NB4 (cell line): ENCODE data around the gene HSPA6.

Experiments used
- DNase-seq: peaks from one replicate; pipeline ENCODE4 v3.0.0; 2010; ENCODE audit warnings: low read depth
- H3K4me3 ChIP-seq: one replicate; pipeline ENCODE4 v1.5.1; 2011; ENCODE audit warnings: mild to moderate bottlenecking, low read depth, low read length, moderate library complexity
- CTCF ChIP-seq: IDR thresholded peaks from one replicate; pipeline ENCODE4 v1.5.1; 2012; ENCODE audit warnings: low read depth, low read length
- MAX ChIP-seq: IDR thresholded peaks from 2 replicates; pipeline ENCODE4 v1.6.1; 2011; ENCODE audit warnings: low read depth, low read length
- MYC ChIP-seq: IDR thresholded peaks from 2 replicates; pipeline ENCODE4 v1.6.1; 2011; ENCODE audit warnings: low read depth, low read length
- POLR2A ChIP-seq: IDR thresholded peaks from 2 replicates; pipeline ENCODE4 v1.6.1; 2011; ENCODE audit warnings: mild to moderate bottlenecking; ENCODE audit not compliant: insufficient read length; ENCODE audit errors: extremely low read depth

HSPA6 gene

DNA sequence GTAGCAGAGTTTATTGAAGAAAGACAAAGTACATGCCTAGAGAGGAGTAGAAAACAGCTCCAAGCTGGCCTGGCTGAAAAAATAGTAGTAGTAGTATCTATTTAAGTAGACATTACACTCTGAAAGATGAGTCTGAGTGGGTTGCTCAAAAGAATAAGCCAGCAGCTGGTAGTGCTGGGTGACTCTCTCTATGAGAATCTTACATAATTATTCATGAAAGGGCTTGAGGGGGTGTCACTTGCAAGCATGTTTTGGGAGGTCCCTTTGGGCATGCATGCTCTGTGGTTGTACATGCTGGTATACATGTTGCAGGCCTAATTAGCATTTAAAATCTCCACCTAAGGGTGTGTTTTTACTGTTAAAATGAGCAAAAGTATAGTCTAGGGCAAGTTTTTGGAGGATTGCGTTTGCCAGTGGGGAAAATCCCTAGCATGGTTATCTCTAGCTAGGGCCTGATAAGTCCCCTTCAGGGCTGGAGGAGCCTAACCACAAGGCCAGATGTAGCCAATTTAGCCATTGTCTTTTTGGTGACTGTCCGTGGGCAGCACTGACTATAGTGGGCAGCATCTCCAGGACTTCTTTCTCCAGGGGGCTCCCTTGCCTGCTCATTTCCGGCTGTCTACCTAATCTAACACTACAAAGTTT lies 30.1 kb upstream of the HSPA6 start:
- TF ChIP-seq CTCF (no peak), MAX (no peak), MYC (no peak), POLR2A (no peak)
- H3K4me3 ChIP-seq: no peak overlapping the region
- DNase-seq: peak; percentile 9

DNA sequence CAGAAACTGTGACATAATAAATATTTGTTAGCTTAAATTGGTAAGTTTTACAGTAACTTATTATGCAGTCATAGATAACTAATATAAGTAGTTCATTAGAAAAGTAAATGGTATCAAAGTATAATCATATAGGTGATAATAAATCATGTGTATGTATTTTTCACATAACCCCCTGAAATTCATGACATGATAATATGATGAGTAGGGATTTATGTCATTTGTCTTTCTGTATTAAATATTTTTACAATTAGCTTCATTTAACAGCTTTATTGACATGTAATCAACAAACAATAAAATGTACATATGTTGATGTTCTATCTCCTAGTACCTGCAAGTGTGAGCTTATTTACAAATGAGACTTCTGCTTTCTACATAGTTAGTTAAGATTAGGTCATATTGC lies 28.9 kb upstream of the HSPA6 start:
- no peak for TF ChIP-seq POLR2A
- no peak for TF ChIP-seq CTCF
- no peak for TF ChIP-seq MYC
- no peak for TF ChIP-seq MAX
- no peak for DNase-seq

DNA sequence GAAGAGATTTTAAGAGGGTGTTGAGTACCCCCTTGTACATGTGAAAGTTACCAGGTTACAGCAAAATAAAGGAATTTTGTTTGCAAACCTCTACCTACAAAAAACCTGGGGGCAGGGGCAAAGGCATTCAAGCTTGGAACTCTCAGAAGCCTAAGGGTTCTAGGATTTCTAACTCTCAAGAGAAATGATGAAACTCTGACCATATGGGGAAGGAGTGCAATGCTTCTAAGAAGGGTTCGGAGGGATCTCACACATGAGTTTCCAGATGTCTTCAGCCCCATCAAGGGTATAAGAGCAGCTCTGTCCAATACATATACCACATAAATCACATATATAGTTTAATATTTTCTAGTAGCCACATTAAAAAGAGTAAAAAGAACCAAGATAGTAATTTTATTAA lies 26.4 kb upstream of the HSPA6 start:
- no peak for TF ChIP-seq POLR2A
- no peak for TF ChIP-seq MAX
- no peak for TF ChIP-seq CTCF
- TF ChIP-seq MYC: no peak
- DNase-seq: peak; percentile 41
- no peak overlapping the region for H3K4me3 ChIP-seq

More for the DNA sequence above, 28.9 kb upstream of the HSPA6 start:
- H3K4me3 ChIP-seq: no peak overlapping the region

DNA sequence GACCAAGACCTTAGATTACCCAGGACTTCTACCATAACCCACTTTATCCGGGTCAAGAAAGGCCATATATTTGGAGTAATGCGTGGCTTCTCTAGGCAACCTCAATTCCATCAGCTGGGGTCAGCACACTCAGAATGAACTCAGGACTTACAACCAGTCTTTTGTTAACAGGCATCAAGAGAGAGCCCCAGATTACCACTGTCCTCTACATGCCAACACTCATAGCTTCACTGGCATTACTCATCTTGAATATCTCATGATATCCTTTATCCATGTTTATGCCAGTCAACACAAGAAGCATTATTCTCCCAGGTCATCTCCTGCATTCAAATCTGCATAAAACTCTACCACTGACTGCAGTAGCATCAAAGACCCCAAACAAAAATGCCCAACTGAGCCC lies 25.7 kb upstream of the HSPA6 start:
- DNase-seq: no peak
- H3K4me3 ChIP-seq: no peak overlapping the region
- no peak for TF ChIP-seq MYC
- TF ChIP-seq MAX: no peak
- no peak for TF ChIP-seq POLR2A
- TF ChIP-seq CTCF: no peak

DNA sequence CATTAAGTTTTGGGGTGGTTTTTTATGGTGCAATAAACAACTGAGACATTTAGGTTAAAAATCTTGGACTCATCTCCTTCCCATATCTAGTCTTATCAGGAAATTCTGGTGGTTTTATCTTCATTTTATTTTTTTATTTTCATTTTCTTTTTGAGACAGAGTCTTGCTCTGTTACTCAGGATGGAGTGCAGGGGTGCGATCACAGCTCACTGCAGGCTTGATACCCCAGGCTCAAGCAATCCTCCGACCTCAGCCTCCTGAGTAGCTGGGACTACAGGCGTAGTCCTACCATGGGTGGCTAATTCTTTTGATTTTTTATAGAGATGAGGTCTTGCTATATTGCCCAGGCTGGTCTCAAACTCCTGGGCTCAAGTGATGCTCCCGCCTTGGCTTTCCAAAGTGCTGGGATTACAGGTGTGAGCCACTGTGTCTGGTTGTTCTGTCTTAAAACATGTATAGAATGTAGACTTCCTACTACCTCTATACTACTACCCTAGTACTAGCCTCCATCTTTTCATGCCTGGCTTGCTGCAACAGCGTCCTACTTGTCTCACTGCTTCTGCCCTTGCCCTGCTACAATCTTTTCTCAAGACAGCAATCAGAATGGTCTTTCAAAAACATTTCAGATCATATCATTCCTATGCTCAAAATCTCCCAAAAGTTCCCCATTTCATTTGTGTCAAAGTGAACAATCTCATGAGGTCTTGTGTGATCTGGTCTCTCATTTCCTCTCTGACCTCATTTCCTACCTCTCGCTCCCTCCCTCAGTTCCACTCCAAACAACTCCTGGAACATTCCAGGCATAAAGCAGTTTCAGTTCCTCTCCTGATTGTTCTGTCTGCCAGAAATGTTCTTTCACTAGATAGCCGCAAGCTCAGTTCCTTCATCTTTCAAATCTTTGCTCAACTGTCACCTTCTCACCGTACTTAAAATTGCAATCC lies 25.0 kb upstream of the HSPA6 start:
- TF ChIP-seq MAX (no peak), CTCF (no peak), MYC (no peak), POLR2A (no peak)
- H3K4me3 ChIP-seq: no peak overlapping the region
- DNase-seq: peak; percentile 35
